Measurements from ENCODE around the gene POMT1.
"Not testable (repeated sequence)": the region's sequence is repeated elsewhere in the genome, so short reads cannot be mapped to it uniquely, and the experiment has no call there.

The POMT1 gene

GRCh38 chr9:131528886-131529505 lies 26.3 kb downstream of the POMT1 start:
- DNase-seq = no peak

DNA sequence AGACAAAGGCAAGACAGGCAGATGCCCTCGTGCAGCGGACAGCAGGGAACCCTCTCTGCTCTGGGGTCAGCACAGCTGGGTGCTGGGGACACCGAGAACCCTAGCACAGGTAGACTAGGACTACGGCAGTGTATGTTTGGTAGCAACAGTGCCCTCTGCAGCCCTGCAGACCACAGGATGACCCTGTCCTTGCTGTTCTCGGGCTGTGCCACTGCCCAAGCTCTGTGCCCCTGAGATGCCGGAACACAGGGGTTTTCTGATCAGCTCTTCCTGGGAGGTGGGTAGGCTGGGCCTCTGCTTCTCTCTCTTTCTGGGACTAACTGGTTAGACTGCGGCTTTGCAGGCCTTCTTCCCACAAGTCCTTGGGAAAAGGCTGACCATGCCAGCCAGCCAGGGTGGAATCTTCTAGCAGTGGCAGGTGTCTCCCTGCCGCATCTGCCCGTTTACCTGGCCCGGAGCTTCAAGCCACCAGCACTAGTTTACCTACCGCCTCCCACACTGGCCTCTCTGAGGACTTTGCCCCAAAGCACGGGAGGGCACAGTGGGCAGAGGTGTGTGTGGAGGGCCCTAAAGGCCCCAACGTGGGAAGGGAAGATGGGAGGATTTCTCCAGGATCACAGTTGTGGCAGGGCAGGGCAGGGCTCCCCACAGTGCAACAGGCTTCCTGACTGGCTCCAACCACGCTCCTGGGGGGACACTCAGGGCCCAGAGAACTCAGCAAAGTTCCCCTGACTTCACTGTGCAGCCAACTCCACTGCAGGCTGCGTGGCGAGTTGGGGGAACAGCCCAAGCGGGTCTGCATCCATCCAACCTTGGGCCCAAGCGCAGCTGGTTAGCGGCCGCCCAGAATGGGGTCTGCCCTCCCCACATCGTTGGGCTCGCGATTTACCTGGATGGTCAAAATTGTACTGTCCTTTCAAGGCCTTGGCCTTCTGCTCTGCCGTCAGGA lies 27.2 kb downstream of the POMT1 start:
- DNase-seq = no peak

DNA sequence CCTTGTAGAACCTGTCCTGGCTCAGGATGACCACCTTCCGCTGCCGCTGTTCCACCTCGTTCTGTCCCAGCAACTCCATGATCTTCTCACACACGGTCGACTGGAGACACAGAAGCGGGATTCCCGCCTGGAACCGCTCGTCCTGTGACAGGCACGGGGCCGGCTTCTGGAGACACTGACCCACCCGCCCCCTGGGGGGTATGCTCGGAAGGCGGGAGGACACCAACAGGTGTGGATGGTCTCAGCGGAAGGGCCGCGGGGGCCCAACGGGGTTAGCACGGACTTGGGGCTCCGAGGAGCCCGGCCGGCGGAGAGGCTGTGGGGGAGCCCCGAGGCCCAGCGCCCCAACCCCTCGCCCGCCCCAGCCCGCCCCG lies 27.8 kb downstream of the POMT1 start:
- DNase-seq = no peak

DNA sequence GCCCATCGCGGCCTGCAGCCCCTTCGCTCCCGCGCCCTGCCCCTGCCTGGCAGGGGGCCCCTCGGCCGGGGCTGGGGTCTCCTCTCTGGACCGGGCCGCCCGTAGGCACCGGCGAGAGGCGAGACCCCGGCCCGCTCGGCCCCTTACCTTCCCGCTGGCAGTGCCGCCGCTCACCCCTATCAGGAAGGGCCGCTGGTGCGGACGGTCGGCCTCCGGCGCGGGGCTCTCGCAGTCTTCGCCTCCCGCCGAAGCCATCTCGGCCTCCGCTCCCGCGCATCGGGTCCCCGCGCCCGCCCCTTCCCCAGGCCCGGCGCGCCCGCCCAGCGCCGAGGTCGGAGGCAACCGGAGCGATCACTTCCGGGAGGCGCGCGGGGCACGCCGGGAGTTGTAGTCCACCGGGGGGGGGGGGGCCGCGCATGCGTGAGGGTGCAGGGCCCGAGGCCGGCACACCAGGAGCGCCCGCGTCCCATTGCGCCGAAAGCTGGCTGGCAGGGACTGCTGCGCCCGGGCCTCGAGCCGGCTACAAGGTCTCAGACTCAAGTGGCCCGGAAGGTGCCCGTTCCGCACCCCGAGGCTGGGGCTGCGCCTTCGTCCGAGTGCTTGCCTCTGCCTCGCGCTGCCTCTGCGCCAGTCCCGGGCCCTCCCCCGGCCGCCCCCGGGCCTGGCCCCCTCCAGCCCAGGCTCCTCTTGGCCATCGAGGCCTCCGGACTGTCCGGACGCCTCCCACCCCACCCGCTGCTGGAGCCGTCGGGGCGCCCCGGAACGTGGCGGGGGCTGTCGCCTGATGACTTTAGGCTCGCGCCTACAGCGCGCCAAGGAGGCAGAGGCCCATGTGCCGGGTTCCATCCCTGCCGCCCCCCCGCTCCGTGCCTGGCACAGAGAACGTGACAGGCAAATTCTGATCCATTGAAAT lies 28.5 kb downstream of the POMT1 start, which contains the start of gene UCK1:
Gene UCK1 (minus strand): TSS at position 344 of the 913 bp plus-strand sequence. CDS start 89 bp downstream, at position 255.
- peak; percentile 58 to 63 (median 60) for DNase-seq

DNA sequence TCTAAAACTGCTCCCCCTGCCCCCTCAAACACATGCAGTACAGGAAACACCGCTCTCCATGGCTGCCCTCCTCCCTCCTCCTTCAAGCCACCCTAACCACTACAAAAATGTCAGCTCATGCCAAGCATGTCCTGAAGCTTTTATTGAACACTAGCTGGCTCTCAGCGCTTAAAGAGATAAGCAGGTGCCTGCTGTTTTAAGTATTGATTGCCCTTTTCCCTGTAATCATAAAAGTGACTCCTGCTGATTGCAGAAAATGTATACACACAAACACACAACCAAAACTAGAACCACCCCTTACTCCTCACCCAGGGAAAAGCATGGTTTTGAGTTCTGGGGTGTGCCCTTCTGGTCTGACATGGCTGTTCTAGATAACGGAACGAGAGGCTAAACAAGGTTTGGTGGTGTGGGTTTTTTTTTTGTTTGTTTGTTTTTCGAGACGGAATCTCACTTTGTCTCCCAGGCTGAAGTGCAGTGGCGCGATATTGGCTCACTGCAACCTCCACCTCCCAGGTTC lies 32.1 kb downstream of the POMT1 start:
- no peak for DNase-seq

DNA sequence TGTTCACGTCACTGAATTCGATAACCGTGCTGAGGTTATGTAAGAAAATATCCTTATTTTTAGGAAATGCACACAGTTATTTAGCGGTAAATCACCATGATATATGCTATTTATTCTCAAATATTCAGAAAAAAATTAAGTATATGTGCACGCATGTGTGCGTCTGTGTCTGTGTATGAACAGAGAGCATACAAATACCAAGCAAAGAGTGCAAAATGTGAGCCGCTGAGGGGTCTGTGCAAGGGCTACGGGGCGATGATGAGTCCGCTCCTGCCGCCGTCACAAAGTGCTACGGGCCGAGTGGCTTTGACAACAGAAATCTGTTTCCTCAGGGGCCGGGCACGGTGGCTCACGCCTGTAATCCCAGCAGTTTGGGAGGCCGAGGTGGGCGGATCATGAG lies 35.2 kb downstream of the POMT1 start:
- DNase-seq = no peak

DNA sequence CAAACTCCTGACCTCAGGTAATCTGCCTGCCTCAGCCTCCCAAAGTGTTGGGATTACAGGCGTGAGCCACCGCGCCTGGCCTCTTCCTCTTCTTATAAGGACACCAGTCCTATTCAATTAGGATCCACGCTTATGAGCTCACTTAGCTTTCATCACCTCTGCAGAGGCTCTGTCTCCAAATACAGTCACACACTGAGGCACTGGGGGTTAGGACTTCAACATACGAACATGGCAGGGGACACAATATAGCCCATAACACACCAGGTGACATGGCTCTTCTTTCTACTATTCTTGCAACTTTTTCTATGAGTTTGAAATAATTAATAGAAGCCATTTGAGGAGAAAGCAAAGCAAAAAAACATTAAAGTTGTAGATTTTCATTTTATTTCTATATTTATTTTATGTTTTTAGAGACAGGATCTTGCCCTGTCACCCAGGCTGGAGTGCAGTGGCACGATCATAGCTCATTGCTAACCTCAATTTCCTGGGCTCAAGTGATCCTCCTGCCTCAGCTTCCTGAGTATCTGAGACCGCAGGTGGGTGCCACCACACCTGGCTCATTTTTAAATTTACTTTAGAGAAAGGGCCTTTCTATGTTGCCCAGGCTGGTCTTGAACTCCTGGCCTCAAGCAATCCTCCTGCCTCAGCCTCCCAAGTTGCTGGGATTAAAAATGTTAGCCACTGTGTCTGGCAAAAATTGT lies 36.7 kb downstream of the POMT1 start:
- no peak for DNase-seq

DNA sequence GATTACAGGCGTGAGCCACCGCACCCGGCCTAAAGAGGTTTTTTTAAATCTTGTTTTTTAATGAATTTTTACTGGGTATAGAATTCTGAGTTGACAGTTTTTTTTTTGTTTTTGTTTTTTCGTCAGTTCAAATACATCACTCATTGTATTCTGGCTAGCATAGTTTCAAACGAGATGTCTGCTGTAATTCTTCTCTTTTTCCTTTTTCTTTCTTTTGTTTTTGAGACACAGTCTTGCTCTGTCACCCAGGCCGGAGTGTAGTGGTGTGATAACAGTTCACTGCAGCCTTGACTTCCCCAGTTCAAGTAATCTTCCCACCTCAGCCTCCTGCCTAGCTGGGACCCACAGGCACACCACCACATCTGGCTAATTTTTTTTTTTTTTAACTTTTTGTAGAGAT lies 40.4 kb downstream of the POMT1 start:
- no peak for DNase-seq

DNA sequence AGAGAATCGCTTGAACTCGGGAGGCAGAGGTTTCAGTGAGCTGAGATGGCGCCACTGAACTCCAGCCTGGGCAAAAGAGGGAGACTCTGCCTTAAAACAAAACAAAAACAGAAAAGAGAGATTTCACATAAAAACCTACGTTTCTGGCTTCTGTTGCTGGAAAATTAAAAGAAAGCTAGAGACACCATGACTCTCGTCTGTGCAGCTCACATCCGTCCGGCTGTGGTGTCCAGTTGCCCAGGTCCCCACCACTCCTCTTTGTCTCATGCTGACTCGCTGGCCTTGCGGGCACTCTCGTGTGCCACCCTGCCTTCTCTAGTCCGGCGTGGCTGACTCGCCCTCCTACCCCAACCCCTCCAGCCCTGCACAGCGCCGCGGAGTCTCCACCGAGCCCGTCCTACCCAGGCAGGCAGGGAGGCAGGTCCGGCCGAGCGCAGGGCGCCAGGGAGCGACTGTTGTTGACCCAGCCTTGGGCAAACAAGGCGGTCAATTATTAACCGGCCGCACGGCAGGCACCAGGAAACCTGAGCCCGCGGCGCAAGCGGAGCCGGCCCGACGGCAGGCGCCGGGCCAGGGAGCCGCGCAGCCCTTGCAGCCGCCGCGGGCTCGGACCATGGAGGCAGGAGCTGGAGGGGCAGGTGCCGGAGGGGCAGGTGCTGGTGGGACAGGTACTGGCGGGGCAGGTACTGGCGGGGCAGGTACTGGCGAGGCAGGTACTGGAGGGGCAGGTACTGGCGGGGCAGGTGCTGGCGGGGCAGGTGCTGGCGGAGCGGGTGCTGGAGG lies 42.5 kb downstream of the POMT1 start, which contains the start of gene PRRT1B:
Gene PRRT1B (plus strand): TSS at position 521 of the 783 bp plus-strand sequence. CDS start 93 bp downstream, at position 614.
- no peak for DNase-seq

GRCh38 chr9:131545786-131546335 lies 43.1 kb downstream of the POMT1 start:
- DNase-seq = no peak

- no peak for DNase-seq
Observed at GRCh38 chr9:131546336-131547084, 43.8 kb downstream of the POMT1 start.

DNA sequence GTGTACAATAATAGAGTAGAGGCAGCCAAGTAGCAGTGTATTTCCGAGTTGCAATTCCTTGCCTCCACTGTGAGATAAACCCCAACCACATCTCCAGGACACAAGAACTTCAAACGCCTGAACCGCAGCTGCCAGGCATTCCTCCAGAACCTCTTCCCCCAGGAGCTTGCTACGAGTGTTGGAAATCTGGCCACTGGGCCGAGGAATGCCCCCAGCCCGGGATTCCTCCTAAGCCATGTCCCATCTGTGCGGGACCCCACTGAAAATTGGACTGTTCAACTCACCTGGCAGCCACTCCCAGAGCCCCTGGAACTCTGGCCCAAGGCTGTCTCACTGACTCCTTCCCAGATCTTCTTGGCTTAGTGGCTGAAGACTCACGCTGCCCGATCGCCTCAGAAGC lies 46.5 kb downstream of the POMT1 start:
- not testable (repeated sequence) for DNase-seq

GRCh38 chr9:131550465-131550864 lies 47.7 kb downstream of the POMT1 start:
- not testable (repeated sequence) for DNase-seq

GRCh38 chr9:131552030-131552429 lies 49.3 kb downstream of the POMT1 start:
- no peak for DNase-seq

DNA sequence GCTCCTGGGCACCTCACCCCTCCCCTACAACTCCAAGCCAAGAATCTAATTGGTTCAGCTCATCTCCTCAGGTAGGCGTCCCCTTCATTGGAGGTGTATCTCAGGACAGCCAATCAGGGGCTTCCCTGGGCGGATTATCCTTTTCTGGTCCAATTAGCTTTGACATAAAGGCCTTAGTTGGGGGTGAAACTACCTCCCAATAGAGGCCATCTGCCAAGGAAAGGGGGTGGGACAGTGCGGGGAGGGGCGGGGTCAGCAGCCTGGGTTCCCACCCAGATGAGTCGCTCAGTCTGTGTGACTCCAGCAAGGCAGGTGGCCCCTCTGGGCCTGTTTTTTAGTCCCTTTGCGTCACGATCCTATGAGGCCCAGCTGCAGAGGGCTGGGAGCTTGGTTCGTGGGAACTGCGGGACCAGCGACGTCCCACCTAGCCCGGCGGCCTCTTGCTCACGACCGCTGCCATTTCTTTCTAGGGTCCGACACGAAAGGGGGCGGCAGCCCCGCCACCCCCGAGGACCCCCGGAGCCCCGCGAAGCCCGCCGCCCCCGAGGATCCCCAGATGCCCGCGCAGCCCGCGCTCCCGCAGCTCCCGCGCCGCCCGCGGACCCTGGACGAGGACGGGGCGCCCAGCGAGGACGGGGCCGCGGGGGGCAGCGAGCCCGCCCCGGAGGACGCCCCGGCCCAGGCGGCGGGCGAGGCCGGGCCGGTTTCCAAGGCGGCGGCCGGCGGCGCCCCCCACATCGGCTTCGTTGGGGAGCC lies 51.5 kb downstream of the POMT1 start:
- DNase-seq = no peak

DNA sequence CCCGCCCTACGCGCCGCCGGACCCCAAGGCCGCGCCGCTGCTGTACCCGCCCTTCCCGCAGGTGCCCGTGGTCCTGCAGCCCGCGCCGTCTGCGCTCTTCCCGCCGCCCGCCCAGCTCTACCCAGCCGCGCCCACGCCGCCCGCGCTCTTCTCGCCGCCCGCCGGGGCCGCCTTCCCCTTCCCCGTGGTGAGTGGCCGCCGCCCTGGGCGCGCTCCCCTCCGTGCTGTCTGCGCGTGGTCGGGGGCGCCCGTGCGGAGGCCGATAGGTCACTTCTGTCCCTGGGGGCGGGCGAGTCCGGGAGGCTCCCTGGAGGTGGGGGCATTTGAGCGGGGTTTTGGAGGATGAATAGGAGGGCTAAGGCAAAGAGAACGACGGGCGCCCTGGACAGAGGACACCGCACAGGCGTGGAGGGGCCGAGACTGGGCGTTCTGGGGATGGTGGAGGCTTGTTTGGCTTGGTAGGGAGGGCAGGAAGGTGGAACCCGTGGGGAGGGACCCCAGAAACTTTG lies 52.2 kb downstream of the POMT1 start:
- no peak for DNase-seq

GRCh38 chr9:131555841-131556673 lies 53.3 kb downstream of the POMT1 start:
- no peak for DNase-seq

Data from activated CD4-positive, CD25-positive, alpha-beta regulatory T cell (primary cell).